Activated CD8-positive, alpha-beta memory T cell treated with anti-CD3 and anti-CD28 coated beads for 4 hours (primary cell): Measurements from ENCODE around the gene CMC2.
A peak's percentile ranks its signal among the peaks of the same experiment; 100 is the strongest.

Experiments used
- DNase-seq, 2 donors: peaks; one replicate each; pipeline ENCODE4 v3.0.0-alpha.2; 2020; ENCODE audit warnings: low read depth in 2 of 2

The CMC2 gene

GRCh38 chr16:81006813-81007695, at the start of gene CMC2, which contains the start of gene CENPN:
CMC2 (minus strand) TSS chr16:81006885; CDS start chr16:80997394, 9,491 bp downstream.
CENPN (plus strand) TSS chr16:81007214; CDS start chr16:81011940, 4,726 bp downstream.
- DNase-seq = peak; percentile 96

- no peak for DNase-seq
These were observed 47.1 kb upstream of the CMC2 start for GRCh38 chr16:81053761-81054160.

- no peak for DNase-seq
These were observed 36.1 kb upstream of the CMC2 start for GRCh38 chr16:81042821-81043220.

GRCh38 chr16:81041696-81042095, 35.0 kb upstream of the CMC2 start:
- DNase-seq = no peak

GRCh38 chr16:81040842-81041241, 34.2 kb upstream of the CMC2 start:
- no peak for DNase-seq

GRCh38 chr16:81040131-81040530, 33.4 kb upstream of the CMC2 start:
- no peak for DNase-seq

- no peak for DNase-seq
These were observed 30.2 kb upstream of the CMC2 start for GRCh38 chr16:81036751-81037350.

- DNase-seq = peak in 1 of 2 donors; percentile 8
These were observed 29.5 kb upstream of the CMC2 start for GRCh38 chr16:81035975-81036750.

- DNase-seq = peak; percentile 70 to 75
These were observed 28.8 kb upstream of the CMC2 start, which contains the start of gene ATMIN for GRCh38 chr16:81035398-81035974. ATMIN (plus strand) TSS chr16:81035842; CDS start chr16:81035871, 29 bp downstream.

- DNase-seq = no peak
These were observed 23.4 kb upstream of the CMC2 start for GRCh38 chr16:81029930-81030604.

GRCh38 chr16:81026429-81026828, 19.7 kb upstream of the CMC2 start:
- DNase-seq = no peak

GRCh38 chr16:81018496-81018895, 11.8 kb upstream of the CMC2 start:
- no peak for DNase-seq

GRCh38 chr16:81014672-81015071, 8.0 kb upstream of the CMC2 start:
- DNase-seq = no peak

GRCh38 chr16:81012974-81013373, 6.3 kb upstream of the CMC2 start:
- no peak for DNase-seq

GRCh38 chr16:81008505-81008789, 1.8 kb upstream of the CMC2 start:
- DNase-seq = no peak

- peak; percentile 44 to 51 for DNase-seq
These were observed 373 bp downstream of the CMC2 start for GRCh38 chr16:81006211-81006812.

GRCh38 chr16:81005610-81006161, 999 bp downstream of the CMC2 start:
- no peak for DNase-seq

GRCh38 chr16:81004646-81005353, 1.9 kb downstream of the CMC2 start:
- DNase-seq = no peak

GRCh38 chr16:81003610-81004460, 2.9 kb downstream of the CMC2 start:
- DNase-seq = no peak
